H1 (cell line): Measurements from ENCODE around the gene FES. TPM values are rescaled to one million over a fixed set of nuclear protein-coding genes. Genes with fewer than 3 reads are reported as not detected.

ENCODE experiments used
- CTCF ChIA-PET: fragments of 300-600 bp; sonication (Branson Sonifier 250); formaldehyde crosslinking; loops from one replicate; lab custom pipeline; 2021; ENCODE audit not compliant: partially characterized antibody; lab: Charles Lee
- POLR2A ChIA-PET: fragments of 300-600 bp; sonication (Branson Sonifier 250); formaldehyde crosslinking; loops from one replicate; lab custom pipeline; 2021; ENCODE audit warnings: inconsistent platforms; ENCODE audit not compliant: partially characterized antibody; lab: Charles Lee
- DNase-seq, 2 experiments: peaks; one replicate each; pipeline versions ENCODE4 v3.0.0 to v3.0.0-alpha.2; 2010 to 2022; ENCODE audit warnings: low spot score in 2 of 2, low read depth in 1 of 2, mixed read lengths in 1 of 2
- FAIRE-seq: peaks from 2 replicates; lab custom pipeline; 2011; peaks lifted over from hg19 to GRCh38; lab: Jason Lieb, UNC
- H2AFZ ChIP-seq: 2 replicates; pipeline ENCODE4 v1.8.1; 2012; ENCODE audit warnings: low read length, inconsistent platforms
- H2AK5ac ChIP-seq: 2 replicates; pipeline ENCODE4 v1.6.1; 2013; ENCODE audit warnings: low read depth, low read length
- H2BK120ac ChIP-seq: replicated peaks from 2 replicates; pipeline ENCODE3; 2013; ENCODE audit warnings: low read depth, low read length, inconsistent platforms
- H2BK12ac ChIP-seq: 2 replicates; pipeline ENCODE4 v1.6.1; 2013; ENCODE audit warnings: low read depth, low read length
- H2BK15ac ChIP-seq: 2 replicates; pipeline ENCODE4 v1.6.1; 2013; ENCODE audit warnings: low read length
- H2BK20ac ChIP-seq: 2 replicates; pipeline ENCODE4 v1.6.1; 2013; ENCODE audit warnings: low read length
- H2BK5ac ChIP-seq: 2 replicates; pipeline ENCODE4 v1.6.1; 2013; ENCODE audit warnings: low read depth, low read length
- H3K14ac ChIP-seq: 2 replicates; pipeline ENCODE4 v1.6.1; 2013; ENCODE audit warnings: inconsistent platforms; ENCODE audit not compliant: insufficient read length
- H3K18ac ChIP-seq: 2 replicates; pipeline ENCODE4 v1.6.1; 2013; ENCODE audit warnings: low read length; ENCODE audit errors: extremely low read depth
- H3K23ac ChIP-seq: 2 replicates; pipeline ENCODE4 v1.6.1; 2013; ENCODE audit warnings: inconsistent platforms; ENCODE audit not compliant: insufficient read length
- H3K23me2 ChIP-seq: 2 replicates; pipeline ENCODE4 v1.6.1; 2013; ENCODE audit warnings: low read depth, low read length
- H3K27ac ChIP-seq: 2 replicates; pipeline ENCODE4 v1.6.1; 2011; ENCODE audit warnings: low read depth, low read length, inconsistent platforms
- H3K27me3 ChIP-seq, 4 experiments: replicated peaks in 1 of 4; 1 replicate in 1 of 4; 2 replicates in 3 of 4; pipeline versions ENCODE4 v1.6.1 to v1.8.1; 2011 to 2013; ENCODE audit warnings: low read length in 3 of 4, mild to moderate bottlenecking in 3 of 4, inconsistent platforms in 2 of 4, mixed read lengths in 2 of 4, moderate library complexity in 1 of 4; ENCODE audit not compliant: control insufficient read depth in 3 of 4, insufficient read depth in 3 of 4; ENCODE audit errors: extremely low read depth in 1 of 4
- H3K36me3 ChIP-seq, 4 experiments: 2 replicates each; pipeline versions ENCODE4 v1.6.1 to v1.8.1; 2011 to 2013; ENCODE audit warnings: mild to moderate bottlenecking in 4 of 4, low read length in 3 of 4, moderate library complexity in 2 of 4, control low read depth in 1 of 4, inconsistent platforms in 1 of 4; ENCODE audit not compliant: insufficient read depth in 4 of 4, control insufficient read depth in 2 of 4
- H3K4ac ChIP-seq: replicated peaks from 2 replicates; pipeline ENCODE3; 2013; ENCODE audit warnings: low read length, low read depth, mixed read lengths, inconsistent platforms; ENCODE audit not compliant: insufficient read length
- H3K4me1 ChIP-seq, 4 experiments: replicated peaks in 1 of 4; 1 replicate in 1 of 4; 2 replicates in 3 of 4; pipeline versions ENCODE4 v1.6.1 to v1.8.1; 2011 to 2013; ENCODE audit warnings: low read length in 3 of 4, inconsistent platforms in 2 of 4, mixed read lengths in 1 of 4; ENCODE audit not compliant: insufficient read depth in 4 of 4, control insufficient read depth in 3 of 4
- H3K4me2 ChIP-seq, 2 experiments: 2 replicates each; pipeline versions ENCODE4 v1.6.1 to v1.8.1; 2011 to 2013; ENCODE audit warnings: low read depth in 2 of 2, low read length in 2 of 2, control low read depth in 1 of 2, inconsistent platforms in 1 of 2, mild to moderate bottlenecking in 1 of 2; ENCODE audit not compliant: insufficient read depth in 1 of 2
- H3K4me3 ChIP-seq, 4 experiments: fragments of 200-600, 300-600 bp in 1 of 4; sonication (generic), shearing (Covaris generic), sonication (Bioruptor Twin) in 1 of 4; 2 replicates each; pipeline versions ENCODE4 v1.5.1 to v1.8.1; 2011 to 2016; ENCODE audit warnings: low read length in 4 of 4, low read depth in 3 of 4, control low read depth in 2 of 4, inconsistent platforms in 2 of 4, mild to moderate bottlenecking in 2 of 4, mixed read lengths in 1 of 4, moderate library complexity in 1 of 4; ENCODE audit not compliant: insufficient read depth in 2 of 4; ENCODE audit errors: extremely low read depth in 1 of 4
- H3K56ac ChIP-seq: replicated peaks from 2 replicates; pipeline ENCODE3; 2013; ENCODE audit warnings: low read depth, mild to moderate bottlenecking, mixed read lengths, low read length, inconsistent platforms; ENCODE audit not compliant: insufficient read length
- H3K79me1 ChIP-seq: 2 replicates; pipeline ENCODE4 v1.6.1; 2013; ENCODE audit warnings: low read depth, low read length, control low read depth
- H3K79me2 ChIP-seq, 2 experiments: 2 replicates each; pipeline versions ENCODE4 v1.6.1 to v1.8.1; 2012 to 2013; ENCODE audit warnings: low read length in 2 of 2, mild to moderate bottlenecking in 2 of 2, inconsistent platforms in 1 of 2; ENCODE audit not compliant: insufficient read depth in 2 of 2, control insufficient read depth in 1 of 2
- H3K9ac ChIP-seq, 4 experiments: replicated peaks in 1 of 4; 1 replicate in 1 of 4; 2 replicates in 3 of 4; pipeline versions ENCODE4 v1.6.1 to v1.8.1; 2011 to 2013; ENCODE audit warnings: low read depth in 3 of 4, low read length in 3 of 4, control low read depth in 2 of 4, mild to moderate bottlenecking in 2 of 4, moderate library complexity in 2 of 4, inconsistent platforms in 1 of 4; ENCODE audit errors: extremely low read depth in 1 of 4
- H3K9me3 ChIP-seq, 2 experiments: 2 replicates each; pipeline versions ENCODE4 v1.6.1 to v1.8.1; 2012 to 2013; ENCODE audit warnings: mild to moderate bottlenecking in 2 of 2, moderate library complexity in 2 of 2, control low read depth in 1 of 2, inconsistent platforms in 1 of 2, low read depth in 1 of 2, low read length in 1 of 2, mixed read lengths in 1 of 2; ENCODE audit not compliant: insufficient read depth in 2 of 2
- H4K20me1 ChIP-seq, 2 experiments: replicated peaks in 1 of 2; 2 replicates each; pipeline versions ENCODE3 to v1.8.1; 2011 to 2013; ENCODE audit warnings: inconsistent platforms in 2 of 2, low read length in 2 of 2, mild to moderate bottlenecking in 1 of 2; ENCODE audit not compliant: insufficient read depth in 2 of 2, control insufficient read depth in 1 of 2
- H4K5ac ChIP-seq: 2 replicates; pipeline ENCODE4 v1.6.1; 2013; ENCODE audit warnings: low read length, low read depth, mixed read lengths, inconsistent platforms; ENCODE audit not compliant: insufficient read length
- H4K8ac ChIP-seq: 2 replicates; pipeline ENCODE4 v1.8.0; 2013; ENCODE audit warnings: mild to moderate bottlenecking, moderate library complexity, low read length, inconsistent platforms; ENCODE audit not compliant: insufficient read depth; ENCODE audit errors: extremely low read depth
- H4K91ac ChIP-seq: replicated peaks from 2 replicates; pipeline ENCODE3; 2013; ENCODE audit warnings: low read length, mixed read lengths, inconsistent platforms; ENCODE audit not compliant: insufficient read length
- KDM1A ChIP-seq: fragments of 200-600, 300-600 bp; sonication (generic); IDR thresholded peaks from 2 replicates; pipeline ENCODE4 v1.7.1; 2016; ENCODE audit warnings: mild to moderate bottlenecking, low read length, borderline replicate concordance
- POLR2AphosphoS5 ChIP-seq: IDR thresholded peaks from 2 replicates; pipeline ENCODE4 v1.6.1; 2011; ENCODE audit warnings: low read depth, low read length
- SAP30 ChIP-seq: fragments of 300-600 bp; sonication (generic); IDR thresholded peaks from 2 replicates; pipeline ENCODE4 v1.7.1; 2012; ENCODE audit warnings: low read length, moderate library complexity, mild to moderate bottlenecking, inconsistent platforms; ENCODE audit not compliant: insufficient read depth, insufficient replicate concordance
- WGBS, 2 experiments: shearing (Covaris generic) in 1 of 2; methylation state at CpG; one replicate each; pipeline versions ENCODE4 v1.1.6 to v1.1.7; 2013 to 2015; ENCODE audit warnings: low lambda C conversion rate in 2 of 2, mixed read lengths in 2 of 2, inconsistent platforms in 1 of 2, low coverage in 1 of 2, missing lambda C conversion rate in 1 of 2; ENCODE audit not compliant: insufficient replicate concordance in 2 of 2, insufficient coverage in 1 of 2, insufficient read length in 1 of 2; ENCODE audit errors: extremely low coverage in 1 of 2, missing lambda C conversion rate in 1 of 2; 5-methylcytosine and 5-hydroxymethylcytosine counted together
- polyA plus RNA-seq, 7 experiments: library from polyadenylated mRNA; depleted of rRNA in 3 of 7; stranded (reverse) in 5 of 7; unstranded in 2 of 7; fragments of >200 nt in 5 of 7; fragments of 200-250 nt in 2 of 7; gene quantifications; 1 replicate in 5 of 7; 2 replicates in 1 of 7; 4 replicates in 1 of 7; pipeline versions ENCODE4 v1.2.1 to v1.2.3, GENCODE V29; 2011 to 2013; ENCODE audit warnings: missing spikeins in 2 of 7, mixed read lengths in 2 of 7
- total RNA-seq: library from RNA; stranded (reverse); fragmentation: NEBNext Ultra II Directional; extraction: Animal tissue kit (Norgen Biotek cat#: 25700); gene quantifications from 2 replicates; pipeline ENCODE4 v1.2.1, GENCODE V29; 2021

Gene FES
- total and polyA plus RNA-seq, 2 of the 8 experiments (the other 6 are each of a cell fraction or from before 2014, with no cell fraction given) = 8.5 to 8.6 TPM

- DNase-seq (no peak), FAIRE-seq (no peak)
- Histone ChIP-seq H3K23ac (no peak overlapping the region), H3K79me2 (no peaks in the 10 kb centered on the region), H4K5ac (no peak overlapping the region), H4K20me1 (peaks cover 0 to 3% of the 10 kb centered on the region in 2 experiments), H3K36me3 (peaks cover 5 to 13% (median 10%) of the 10 kb centered on the region in 4 experiments; a peak in 4 of 8 replicates), H3K4me1 (peaks cover 0 to 21% (median 15%) of the 10 kb centered on the region in 4 experiments; a peak in 6 of 7 replicates), H2BK120ac (no peak overlapping the region), H3K9ac (no peak overlapping the region), H2BK5ac (no peak overlapping the region; the same call in 1 of the 2 replicates), H2AFZ (no peak overlapping the region), H3K18ac (no peak overlapping the region), H2BK12ac (0 out of 2 replicates have a peak overlapping the region, but pooled peaks have one; percentile 68), H3K27ac (no peak overlapping the region), H3K27me3 (no peaks in the 10 kb centered on the region), H2BK15ac (no peak overlapping the region; the same call in 1 of the 2 replicates), H4K8ac (no peak overlapping the region; the same call in 1 of the 2 replicates), H3K4me3 (no peak overlapping the region), H3K4ac (no peak overlapping the region), H3K56ac (no peak overlapping the region), H3K79me1 (no peaks in the 10 kb centered on the region; the same call in 1 of the 2 replicates), H3K4me2 (no peak overlapping the region), H3K9me3 (no peaks in the 10 kb centered on the region), H4K91ac (no peak overlapping the region), H3K14ac (no peak overlapping the region), H2BK20ac (no peak overlapping the region), H3K23me2 (peaks cover 1% of the 10 kb centered on the region; the same call in 1 of the 2 replicates), H2AK5ac (no peak overlapping the region)
- WGBS, 2 experiments = 93% methylated on average over 17 of the region's 19 CpGs; no CpG with 5 or more reads in 1 of the 2 experiments
- ChIA-PET CTCF (interaction anchor here (0.6 to 5.5 kb wide), 8 partner anchors 8 to 228 kb away, joined by 3 to 72 read pairs (median 4); partner anchors contain the start of genes HDDC3 and UNC45A), POLR2A (interaction anchor here (1.1 to 2.1 kb wide), 3 partner anchors 11 to 21 kb away, joined by 3 to 8 read pairs (median 4); partner anchors contain the start of gene MAN2A2)
- no peak for TF ChIP-seq KDM1A
- TF ChIP-seq SAP30 = no peak
- TF ChIP-seq POLR2AphosphoS5 = no peak
Observed at GRCh38 chr15:90881978-90882721, 2.2 kb upstream of the FES start.
